CD14-positive monocyte (primary cell): ENCODE results near the gene INO80C. TPM values are rescaled to one million over a fixed set of nuclear protein-coding genes. Genes with fewer than 3 reads are reported as not detected.

ENCODE experiments used
- DNase-seq, 3 donors: peaks; one replicate each; pipeline ENCODE4 v3.0.0-alpha.2; 2011 to 2022
- H2AFZ ChIP-seq: 2 replicates; pipeline ENCODE4 v1.6.0; 2012; ENCODE audit warnings: mild to moderate bottlenecking, low read depth, low read length, inconsistent platforms; ENCODE audit not compliant: insufficient read depth, poor library complexity, severe bottlenecking
- H3K27ac ChIP-seq, 2 donors: 1 replicate in 1 of 2; 2 replicates in 1 of 2; pipeline ENCODE4 v1.5.1; 2012 to 2013; ENCODE audit warnings: low read length in 2 of 2, control low read depth in 1 of 2, inconsistent platforms in 1 of 2, low read depth in 1 of 2, mild to moderate bottlenecking in 1 of 2
- H3K27me3 ChIP-seq, 2 donors: one replicate each; pipeline versions ENCODE4 v1.6.0 to v1.6.1; 2011 to 2013; ENCODE audit warnings: low read length in 2 of 2; ENCODE audit not compliant: control insufficient read depth in 2 of 2, insufficient read depth in 2 of 2
- H3K36me3 ChIP-seq, 2 donors: replicated peaks in 1 of 2; 1 replicate in 1 of 2; 2 replicates in 1 of 2; pipeline versions ENCODE4 v1.5.1 to v1.6.1; 2012 to 2013; ENCODE audit warnings: low read length in 2 of 2, control low read depth in 1 of 2, inconsistent platforms in 1 of 2, mild to moderate bottlenecking in 1 of 2; ENCODE audit not compliant: insufficient read depth in 2 of 2, control insufficient read depth in 1 of 2
- H3K4me1 ChIP-seq, 2 donors: 1 replicate in 1 of 2; 2 replicates in 1 of 2; pipeline versions ENCODE4 v1.5.1 to v1.6.1; 2012 to 2013; ENCODE audit warnings: low read length in 2 of 2, control low read depth in 1 of 2, inconsistent platforms in 1 of 2, mild to moderate bottlenecking in 1 of 2, moderate library complexity in 1 of 2; ENCODE audit not compliant: insufficient read depth in 2 of 2, control insufficient read depth in 1 of 2
- H3K4me2 ChIP-seq: replicated peaks from 2 replicates; pipeline ENCODE3; 2012; ENCODE audit warnings: low read length, moderate library complexity, mild to moderate bottlenecking; ENCODE audit not compliant: poor library complexity, severe bottlenecking; ENCODE audit errors: extremely low read depth
- H3K4me3 ChIP-seq, 3 experiments: fragments of 200-600 bp in 1 of 3; sonication (generic) in 1 of 3; replicated peaks in 1 of 3; 1 replicate in 2 of 3; 2 replicates in 1 of 3; pipeline ENCODE4 v1.5.1; 2011 to 2013; ENCODE audit warnings: low read length in 3 of 3, mild to moderate bottlenecking in 3 of 3, control low read depth in 2 of 3, low read depth in 2 of 3, inconsistent platforms in 1 of 3, moderate library complexity in 1 of 3
- H3K79me2 ChIP-seq: 2 replicates; pipeline ENCODE4 v1.6.0; 2012; ENCODE audit warnings: mild to moderate bottlenecking, control low read depth, inconsistent platforms, low read length, moderate library complexity; ENCODE audit not compliant: insufficient read depth
- H3K9ac ChIP-seq: 2 replicates; pipeline ENCODE4 v1.6.0; 2017; ENCODE audit warnings: low read length, mild to moderate bottlenecking; ENCODE audit not compliant: insufficient read depth, poor library complexity, severe bottlenecking
- H3K9me3 ChIP-seq, 2 donors: replicated peaks in 1 of 2; 1 replicate in 1 of 2; 2 replicates in 1 of 2; pipeline versions ENCODE4 v1.5.1 to v1.6.1; 2012 to 2013; ENCODE audit warnings: low read length in 2 of 2, control low read depth in 1 of 2; ENCODE audit not compliant: control insufficient read depth in 1 of 2, insufficient read depth in 1 of 2
- H4K20me1 ChIP-seq: 2 replicates; pipeline ENCODE4 v1.6.0; 2012; ENCODE audit warnings: mild to moderate bottlenecking, low read length, control low read depth, moderate library complexity; ENCODE audit not compliant: insufficient read depth
- H3K27ac Mint-ChIP-seq, 7 donors: one replicate each; pipeline ENCODE4 v1.8.0; 2020; ENCODE audit warnings: mild to moderate bottlenecking in 7 of 7, mixed read lengths in 7 of 7, moderate library complexity in 6 of 7, inconsistent platforms in 2 of 7
- H3K27me3 Mint-ChIP-seq, 3 donors: one replicate each; pipeline ENCODE4 v1.8.0; 2021 to 2022; ENCODE audit warnings: low read depth in 3 of 3, mild to moderate bottlenecking in 3 of 3, mixed read lengths in 3 of 3, moderate library complexity in 3 of 3, inconsistent platforms in 1 of 3
- H3K36me3 Mint-ChIP-seq, 2 donors: one replicate each; pipeline ENCODE4 v1.8.0; 2020; ENCODE audit warnings: mixed read lengths in 2 of 2, inconsistent platforms in 1 of 2, mild to moderate bottlenecking in 1 of 2
- H3K4me1 Mint-ChIP-seq: one replicate; pipeline ENCODE4 v1.8.0; 2020; ENCODE audit warnings: mild to moderate bottlenecking, mixed read lengths
- H3K4me3 Mint-ChIP-seq, 2 donors: one replicate each; pipeline ENCODE4 v1.8.0; 2020; ENCODE audit warnings: mild to moderate bottlenecking in 2 of 2, mixed read lengths in 2 of 2, moderate library complexity in 1 of 2
- H3K9me3 Mint-ChIP-seq, 7 donors: one replicate each; pipeline ENCODE4 v1.8.0; 2020 to 2022; ENCODE audit warnings: mixed read lengths in 7 of 7, mild to moderate bottlenecking in 6 of 7, moderate library complexity in 6 of 7, inconsistent platforms in 2 of 7
- CTCF ChIP-seq: fragments of 200-600 bp; IDR thresholded peaks from one replicate; pipeline ENCODE4 v1.8.0; 2022; ENCODE audit warnings: antibody characterized with exemption, mild to moderate bottlenecking
- WGBS: methylation state at CpG from one replicate; pipeline ENCODE4 v1.1.5; 2013; ENCODE audit warnings: missing lambda C conversion rate; ENCODE audit not compliant: insufficient coverage; 5-methylcytosine and 5-hydroxymethylcytosine counted together
- intact Hi-C, 2 donors: fragments of 100-400 bp; cut with micrococcal nuclease; formaldehyde crosslinking; loops; one replicate each; pipeline versions ENCODE4 v1.15.0 to v1.15.1; 2023
- polyA plus RNA-seq, 3 donors: library from polyadenylated mRNA; depleted of rRNA in 1 of 3; unstranded in 2 of 3; stranded (reverse) in 1 of 3; fragments of 300-500 nt in 2 of 3; fragments of >200 nt in 1 of 3; fragmentation: Illumina TruSeq in 2 of 3; gene quantifications; 1 replicate in 2 of 3; 2 replicates in 1 of 3; pipeline ENCODE4 v1.2.3, GENCODE V29; 2012 to 2021

Gene INO80C
- polyA plus RNA-seq, 3 donors: 17.7 to 27.9 (median 22.3) TPM

GRCh38 chr18:35494251-35495220, 3.2 kb downstream of the INO80C start:
- H3K27me3 ChIP-seq: no peaks in the 10 kb centered on the region
- H3K9me3 Mint-ChIP-seq: no peaks in the 10 kb centered on the region
- intact Hi-C loops: loop anchor here (5.0 to 10.0 kb wide), 5 partner anchors 87 to 250 kb away; partner anchors contain the start of genes GALNT1 (in 1 of the 2), ZNF24 (in 1 of the 2) and ZNF397 (in 1 of the 2)

More at GRCh38 chr18:35494251-35495220, 3.2 kb downstream of the INO80C start:
- Mint-ChIP-seq H3K4me1 (peaks cover 59% of the 10 kb centered on the region), H3K4me3 (no peak overlapping the region), H3K27ac (peak overlapping the region in 3 of 7 donors; percentile 27 to 48 (median 47)), H3K36me3 (peaks cover 7 to 11% of the 10 kb centered on the region in 2 donors), H3K27me3 (peaks cover 0 to 7% (median 4%) of the 10 kb centered on the region in 3 donors)
- WGBS: 90% methylated on average over 2 of the region's 8 CpGs
- Histone ChIP-seq H3K4me2 (no peak overlapping the region), H3K4me1 (peaks cover 31 to 49% of the 10 kb centered on the region in 2 donors), H3K9ac (no peak overlapping the region), H3K79me2 (peaks cover 51% of the 10 kb centered on the region), H3K27ac (peak overlapping the region in 1 of 2 donors; percentile 8), H4K20me1 (peaks cover 8% of the 10 kb centered on the region), H3K9me3 (no peaks in the 10 kb centered on the region), H2AFZ (no peak overlapping the region), H3K36me3 (no peaks in the 10 kb centered on the region), H3K4me3 (no peak overlapping the region)
- TF ChIP-seq CTCF: no peak
- peak in 2 of 3 donors; percentile 37 to 44 for DNase-seq
